GM19328 (cell line): Measurements from ENCODE around the gene ADGRD1.

Experiments used
- ATAC-seq: cut with Tn5 transposase; IDR thresholded peaks from one replicate; pipeline ENCODE4 v1.9.1; 2021; ENCODE audit warnings: mild to moderate bottlenecking, moderate library complexity; ENCODE audit not compliant: unreplicated experiment

The ADGRD1 gene

DNA sequence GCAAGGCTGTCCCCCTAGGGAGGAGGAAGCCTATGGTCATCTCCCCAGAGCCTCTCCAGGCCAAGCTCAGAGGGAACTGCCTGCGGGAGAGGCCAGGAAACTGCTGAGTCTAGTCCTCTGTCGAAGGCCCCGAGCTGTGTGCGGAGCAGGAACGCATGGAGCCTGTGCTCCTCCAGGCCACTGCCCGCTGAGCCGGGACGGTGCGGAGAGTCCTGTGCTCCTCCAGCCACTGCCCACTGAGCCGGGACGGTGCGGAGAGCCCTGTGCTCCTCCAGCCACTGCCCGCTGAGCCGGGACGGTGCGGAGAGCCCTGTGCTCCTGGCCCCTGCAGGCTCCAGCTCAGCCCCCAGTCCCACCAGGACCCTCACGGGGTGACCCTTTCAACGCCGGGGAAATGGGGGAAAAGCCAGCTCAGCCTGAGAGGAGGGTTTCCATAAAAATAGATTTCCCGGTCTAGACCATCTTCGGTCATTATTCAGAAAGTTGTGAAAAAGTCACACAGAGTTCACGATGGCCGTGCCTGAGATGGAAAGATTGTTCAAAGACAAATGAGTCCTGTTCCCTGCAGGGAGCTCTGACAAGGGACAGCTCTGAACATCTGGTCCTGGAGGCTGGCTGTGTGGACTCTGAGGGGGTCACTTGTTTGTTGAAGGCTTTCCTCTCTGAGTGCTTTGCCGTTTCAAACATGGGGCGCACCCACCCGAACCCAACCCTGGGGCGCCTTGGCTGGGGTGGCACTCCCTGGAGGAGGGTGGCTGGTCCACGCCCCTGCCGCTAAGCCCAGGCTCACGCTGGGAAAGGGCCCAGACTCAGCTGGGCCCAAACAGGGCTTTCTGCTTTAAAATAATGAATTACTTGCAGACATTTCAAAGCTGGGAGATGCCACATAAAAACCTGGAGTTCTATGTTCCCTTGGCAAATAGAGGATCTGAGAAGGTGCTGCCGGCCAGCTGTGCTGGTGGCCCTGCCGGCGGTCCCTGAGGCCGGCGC, 85.5 kb downstream of the ADGRD1 start:
- ATAC-seq, result no peak

GRCh38 chr12:131040491-131040890, 86.8 kb downstream of the ADGRD1 start:
- ATAC-seq, result no peak

GRCh38 chr12:131041216-131041967, 87.7 kb downstream of the ADGRD1 start:
- no peak for ATAC-seq

- no peak for ATAC-seq
These were observed 88.5 kb downstream of the ADGRD1 start for GRCh38 chr12:131041968-131042833.

DNA sequence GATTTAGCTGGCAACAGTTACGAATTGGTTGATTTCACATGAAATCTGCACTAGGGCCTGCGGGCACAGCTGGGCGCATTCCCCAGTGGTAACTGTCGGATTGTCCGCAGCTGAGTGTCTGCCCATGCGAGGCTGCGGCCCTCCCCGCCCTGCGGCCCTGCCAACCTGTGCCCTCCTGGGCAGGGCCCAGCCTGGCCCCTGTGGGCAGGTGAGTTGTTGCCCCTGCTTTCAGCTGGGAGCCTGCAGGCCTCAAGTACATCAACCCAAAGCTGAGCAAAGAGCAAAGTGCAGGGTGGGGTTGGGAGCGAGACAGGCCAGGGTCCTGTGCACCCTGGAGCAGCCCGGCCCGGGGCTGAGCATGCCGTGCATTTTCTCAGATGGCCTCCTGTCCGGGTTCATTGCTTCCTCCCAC, 89.1 kb downstream of the ADGRD1 start:
- ATAC-seq, result no peak

GRCh38 chr12:131043401-131043871, 89.7 kb downstream of the ADGRD1 start:
- no peak for ATAC-seq

DNA sequence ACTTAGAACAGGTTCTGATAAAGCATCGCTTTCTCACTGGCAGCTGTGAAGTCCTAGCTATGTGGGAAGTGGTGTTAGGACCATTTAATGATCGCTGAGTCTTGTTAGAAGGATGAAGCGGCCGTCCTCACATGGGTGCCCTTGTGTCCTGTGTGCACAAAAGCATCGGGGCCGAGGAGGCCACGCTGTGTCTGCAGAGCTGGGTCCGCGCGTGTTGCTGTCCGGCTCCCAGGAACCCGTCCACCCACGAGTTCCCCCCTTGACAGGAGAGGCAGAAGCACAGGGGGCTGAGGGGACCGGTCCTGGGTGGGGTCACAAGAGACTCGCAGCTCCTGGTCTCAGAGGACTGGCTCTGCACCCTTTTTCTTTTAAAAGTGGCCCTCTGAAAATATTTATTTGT, 90.4 kb downstream of the ADGRD1 start:
- ATAC-seq, result no peak

DNA sequence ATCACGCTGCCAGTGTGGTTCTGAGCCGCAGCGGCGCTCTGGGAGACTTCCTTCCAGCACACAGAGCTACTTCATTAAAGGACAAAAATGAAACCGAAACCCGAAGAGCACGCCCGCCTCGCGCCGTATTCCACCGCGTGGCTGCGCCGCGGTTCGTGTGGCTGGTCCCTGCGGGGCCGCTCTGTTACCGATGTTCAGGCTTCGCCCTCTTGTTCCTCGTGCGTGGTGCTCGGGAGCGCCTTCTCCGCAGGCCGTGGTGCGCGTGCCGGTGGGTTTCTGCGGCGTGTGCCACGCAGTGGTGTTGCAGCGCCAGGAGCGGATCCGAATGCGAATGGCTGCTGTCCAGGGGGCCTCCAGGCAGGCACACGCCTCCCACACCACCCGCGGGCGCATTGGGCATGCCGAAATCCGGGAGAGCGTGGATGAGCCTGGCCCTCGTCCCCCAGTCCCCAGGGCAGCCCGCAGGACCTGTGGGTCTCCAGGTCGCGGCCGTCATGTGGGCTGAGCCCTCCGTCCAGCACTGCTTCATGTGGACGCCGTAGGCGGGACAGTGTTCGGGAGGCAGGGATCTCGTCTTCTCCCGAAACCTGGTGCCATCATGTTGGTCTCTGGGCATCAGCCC, 91.2 kb downstream of the ADGRD1 start:
- ATAC-seq, result no peak

DNA sequence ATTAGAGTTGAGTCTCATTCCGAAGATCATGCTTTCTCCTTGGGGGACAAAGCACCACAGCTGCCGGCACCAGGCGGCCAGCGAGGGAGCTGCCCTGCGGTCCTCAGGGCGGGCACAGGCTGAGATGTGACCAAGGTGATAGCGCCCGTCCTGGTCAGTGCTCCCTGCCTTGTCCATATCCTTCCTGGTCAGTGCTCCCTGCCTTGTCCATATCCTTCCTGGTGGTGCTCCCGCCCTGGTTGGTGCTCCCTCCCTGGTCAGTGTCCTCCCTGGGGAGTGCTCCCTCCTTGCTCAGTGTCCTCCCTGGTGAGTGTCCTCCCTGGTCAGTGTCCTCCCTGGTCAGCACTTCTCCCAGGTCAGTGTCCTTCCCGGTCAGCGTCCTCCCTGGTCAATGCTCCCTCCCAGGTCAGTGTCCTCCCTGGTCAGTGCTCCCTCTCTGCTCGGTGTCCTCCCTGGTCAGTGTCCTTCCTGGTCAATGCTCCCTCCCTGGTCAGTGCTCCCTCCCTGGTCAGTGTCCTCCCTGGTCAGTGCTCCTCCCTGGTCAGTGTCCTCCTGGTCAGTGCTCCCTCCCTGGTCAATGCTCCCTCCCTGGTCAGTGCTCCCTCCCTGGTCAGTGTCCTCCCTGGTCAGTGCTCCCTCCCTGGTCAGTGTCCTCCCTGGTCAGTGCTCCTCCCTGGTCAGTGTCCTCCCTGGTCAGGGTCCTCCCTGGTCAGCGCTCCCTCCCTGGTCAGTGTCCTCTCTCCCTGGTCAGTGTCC, 92.2 kb downstream of the ADGRD1 start:
- ATAC-seq, result no peak

DNA sequence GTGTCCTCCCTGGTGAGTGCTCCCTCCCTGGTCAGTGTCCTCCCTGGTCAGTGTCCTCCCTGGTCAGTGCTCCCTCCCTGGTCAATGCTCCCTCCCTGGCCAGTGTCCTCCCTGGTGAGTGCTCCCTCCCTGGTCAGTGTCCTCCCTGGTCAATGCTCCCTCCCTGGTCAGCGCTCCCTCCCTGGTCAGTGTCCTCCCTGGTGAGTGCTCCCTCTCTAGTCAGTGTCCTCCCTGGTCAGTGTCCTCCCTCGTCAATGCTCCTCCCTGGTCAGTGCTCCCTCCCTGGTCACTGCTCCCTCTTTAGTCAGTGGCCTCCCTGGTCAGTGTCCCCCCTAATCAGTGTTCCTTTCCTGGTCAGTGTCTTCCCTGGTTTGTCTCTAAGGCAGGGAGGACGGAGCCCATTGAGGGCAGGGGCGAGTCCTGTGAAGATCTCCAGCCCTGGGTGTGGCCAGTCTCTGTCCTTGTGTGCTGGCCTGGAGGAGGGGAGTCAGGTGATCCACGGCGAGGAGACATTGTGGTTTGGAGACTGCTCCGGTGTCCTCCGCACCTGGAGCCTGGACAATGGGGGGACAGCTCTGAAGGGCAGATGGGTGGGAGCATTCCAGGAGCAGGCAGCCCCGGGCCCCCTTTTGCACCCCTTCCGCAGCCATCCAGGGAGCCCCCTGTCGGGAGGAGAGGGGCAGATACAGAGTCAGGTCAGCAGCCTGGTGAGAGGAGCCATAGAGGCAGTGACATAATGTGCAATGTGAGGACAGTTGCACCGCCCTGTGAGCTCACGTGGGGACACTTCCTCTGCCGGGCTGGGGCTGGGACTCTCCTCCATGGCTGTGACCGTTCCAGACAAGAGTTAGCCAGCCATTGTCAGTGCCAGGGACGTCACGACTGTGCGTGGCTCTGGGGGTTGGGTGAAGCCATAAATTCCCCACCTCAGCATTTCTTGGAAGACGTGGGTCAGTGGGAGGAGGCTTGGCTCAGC, 93.4 kb downstream of the ADGRD1 start:
- ATAC-seq, result no peak

DNA sequence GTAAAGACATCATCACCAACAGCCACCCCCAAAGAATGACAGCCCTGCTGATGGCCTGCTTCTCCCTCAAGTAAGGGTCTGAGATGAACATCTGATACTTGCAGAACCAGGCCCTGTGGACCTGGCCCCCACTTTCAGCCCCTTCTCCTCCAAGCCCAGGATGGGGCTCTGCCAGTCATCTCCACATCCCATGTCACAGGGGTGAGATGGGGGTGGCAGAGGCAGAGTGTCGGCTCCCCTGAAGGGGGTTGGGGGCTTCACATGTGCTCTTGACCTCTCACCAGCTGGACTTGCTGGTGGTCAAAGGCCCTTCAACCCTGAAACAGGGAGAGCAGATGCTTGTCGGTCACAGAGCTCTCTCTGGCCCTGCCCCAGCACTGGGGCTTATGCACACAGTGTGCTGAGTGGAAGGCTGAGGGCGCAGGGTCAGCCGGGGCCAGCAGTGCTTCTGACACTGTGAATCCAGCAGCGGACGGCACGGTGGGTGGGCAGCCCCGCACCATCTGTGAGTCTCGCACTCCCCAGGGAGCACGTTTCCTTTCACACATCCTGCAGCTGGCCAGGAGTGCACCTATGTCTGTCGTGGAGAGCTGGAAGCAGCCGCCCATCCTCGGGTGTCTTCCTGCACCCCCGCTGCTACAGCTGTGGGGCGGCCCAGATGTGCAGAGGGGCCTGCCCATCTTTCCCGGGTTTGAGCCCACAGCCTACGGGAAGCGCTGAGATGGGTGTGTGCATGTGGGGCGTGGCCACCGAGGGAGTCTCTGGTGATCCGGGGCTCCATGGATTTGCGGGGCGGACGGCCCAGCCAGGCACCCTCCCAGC, 94.3 kb downstream of the ADGRD1 start:
- no peak for ATAC-seq

DNA sequence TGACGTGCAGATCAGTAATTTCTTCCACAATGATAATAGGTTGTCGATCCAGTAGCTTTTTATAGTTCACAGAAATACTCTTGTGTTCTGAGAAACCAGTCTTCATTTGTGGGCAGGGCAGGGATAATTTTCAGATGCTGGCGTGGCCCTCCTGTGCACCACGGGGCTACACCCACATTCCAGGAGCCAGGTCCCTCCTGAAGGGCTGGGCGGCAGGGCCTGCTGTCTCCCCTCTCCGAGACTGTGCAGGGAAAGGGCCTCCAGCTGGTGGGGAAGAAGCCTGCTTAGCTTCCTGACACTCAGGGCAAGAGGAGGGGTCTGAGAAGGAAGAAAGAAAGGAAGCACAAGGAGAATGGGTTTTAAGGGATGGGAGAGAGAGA, 94.9 kb downstream of the ADGRD1 start:
- no peak for ATAC-seq

GRCh38 chr12:131049002-131049401, 95.3 kb downstream of the ADGRD1 start:
- ATAC-seq, result no peak

DNA sequence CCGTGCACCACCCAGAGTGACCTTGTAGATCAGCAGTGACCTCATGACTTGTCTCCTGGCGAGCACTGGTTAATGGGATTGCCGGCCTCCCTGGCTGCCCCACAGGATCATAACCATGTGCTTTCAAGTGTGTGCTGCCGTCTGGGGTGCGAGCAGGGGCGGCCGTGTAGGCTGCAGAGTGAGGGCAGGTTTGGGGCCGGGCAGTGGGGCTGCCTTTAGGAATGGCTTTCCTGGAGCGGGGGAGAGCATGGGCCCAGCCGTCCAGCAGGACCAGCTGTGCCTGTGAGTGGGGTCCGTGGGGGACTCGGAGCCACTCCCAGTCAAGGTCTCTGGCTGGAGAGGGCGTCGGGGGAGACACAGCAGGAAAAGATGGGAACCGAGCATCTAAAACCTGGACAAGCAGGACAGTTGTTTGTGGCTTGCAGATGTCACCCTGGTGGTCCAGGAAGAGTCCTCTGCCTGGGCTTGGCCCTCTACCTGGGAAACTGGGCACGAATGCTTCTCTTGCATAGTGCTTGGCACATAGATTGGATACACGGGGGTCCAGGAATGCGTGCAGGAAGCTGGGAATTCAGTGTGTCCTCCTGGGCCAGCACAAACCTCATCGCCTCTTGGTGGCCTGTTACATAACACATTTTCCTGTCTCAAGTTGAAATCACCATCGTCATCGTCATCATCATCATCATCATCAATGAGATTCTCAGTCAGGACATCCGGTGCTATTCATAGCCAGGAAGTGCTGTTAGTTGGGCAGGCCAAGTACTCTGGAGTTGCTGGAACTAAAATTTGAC, 96.0 kb downstream of the ADGRD1 start:
- no peak for ATAC-seq

DNA sequence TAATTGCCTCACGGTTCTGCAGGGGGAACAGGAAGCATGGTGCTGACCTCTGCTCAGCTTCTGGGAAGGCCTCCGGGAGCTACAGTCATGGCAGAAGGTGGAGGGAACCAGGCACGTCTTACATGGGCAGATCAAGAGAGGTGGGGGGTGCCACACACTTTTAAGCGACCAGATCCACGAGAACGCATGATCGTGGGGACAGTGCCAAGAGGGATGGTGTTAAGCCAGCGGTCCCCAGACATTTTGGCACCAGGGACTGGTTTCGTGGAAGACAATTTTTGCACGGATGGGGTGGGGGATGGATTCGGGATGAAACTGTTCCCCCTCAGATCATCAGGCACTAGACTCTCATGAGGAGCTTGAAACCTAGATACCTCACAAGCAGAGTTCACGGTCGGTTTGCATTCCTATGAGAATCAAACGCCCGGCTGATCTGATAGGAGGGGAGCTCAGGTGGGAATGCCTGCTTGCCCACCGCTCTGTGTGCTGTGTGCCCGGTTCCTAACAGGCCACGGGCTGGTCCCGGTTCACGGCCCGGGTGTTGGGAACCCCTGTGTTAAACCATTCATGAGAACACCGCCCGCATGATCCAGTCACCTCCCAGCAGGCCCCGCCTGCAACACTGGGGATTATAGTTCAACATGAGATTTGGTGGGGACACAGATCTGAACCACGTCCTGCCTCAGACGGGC, 96.9 kb downstream of the ADGRD1 start:
- ATAC-seq, result no peak

GRCh38 chr12:131051155-131051473, 97.4 kb downstream of the ADGRD1 start:
- no peak for ATAC-seq
